CD4-positive, alpha-beta memory T cell (primary cell): Measurements from ENCODE around the gene CFAP54. TPM values are rescaled to one million over a fixed set of nuclear protein-coding genes. Genes with fewer than 3 reads are reported as not detected.

Source experiments
- CTCF ChIA-PET: fragments of 350-600 bp; sonication (Branson Sonifier 250); formaldehyde crosslinking; loops from one replicate; lab custom pipeline; 2021; ENCODE audit warnings: inconsistent platforms; ENCODE audit not compliant: partially characterized antibody; lab: Charles Lee
- POLR2A ChIA-PET: fragments of 350-600 bp; sonication (Branson Sonifier 250); formaldehyde crosslinking; loops from one replicate; lab custom pipeline; 2021; ENCODE audit not compliant: partially characterized antibody; lab: Charles Lee
- DNase-seq, 5 donors: peaks; one replicate each; pipeline versions ENCODE4 v3.0.0 to v3.0.0-alpha.2; 2020 to 2022; ENCODE audit warnings: mixed read lengths in 1 of 5
- H3K27ac ChIP-seq: one replicate; pipeline ENCODE4 v1.7.0; 2013; ENCODE audit warnings: low read depth, low read length
- H3K27me3 ChIP-seq: 2 replicates; pipeline ENCODE4 v1.7.0; 2013; ENCODE audit warnings: mild to moderate bottlenecking, low read length, moderate library complexity; ENCODE audit not compliant: insufficient read depth
- H3K36me3 ChIP-seq: 2 replicates; pipeline ENCODE4 v1.7.0; 2013; ENCODE audit warnings: mild to moderate bottlenecking, low read length, moderate library complexity; ENCODE audit not compliant: insufficient read depth
- H3K4me1 ChIP-seq: 2 replicates; pipeline ENCODE4 v1.7.0; 2013; ENCODE audit warnings: mild to moderate bottlenecking, low read length, moderate library complexity; ENCODE audit not compliant: insufficient read depth
- H3K4me3 ChIP-seq, 2 donors: one replicate each; pipeline ENCODE4 v1.7.0; 2013; ENCODE audit warnings: low read length in 2 of 2, mild to moderate bottlenecking in 1 of 2
- H3K9me3 ChIP-seq, 2 donors: one replicate each; pipeline ENCODE4 v1.7.0; 2013; ENCODE audit warnings: low read length in 2 of 2, control low read depth in 1 of 2; ENCODE audit not compliant: control insufficient read depth in 1 of 2
- H3K27ac Mint-ChIP-seq, 7 donors: one replicate each; pipeline ENCODE4 v1.8.0; 2020 to 2021; ENCODE audit warnings: mixed read lengths in 7 of 7, mild to moderate bottlenecking in 6 of 7, inconsistent platforms in 3 of 7, moderate library complexity in 3 of 7
- H3K27me3 Mint-ChIP-seq, 2 donors: one replicate each; pipeline ENCODE4 v1.8.0; 2020 to 2021; ENCODE audit warnings: mixed read lengths in 2 of 2
- H3K36me3 Mint-ChIP-seq, 2 donors: one replicate each; pipeline ENCODE4 v1.8.0; 2020 to 2021; ENCODE audit warnings: mixed read lengths in 2 of 2, inconsistent platforms in 1 of 2, mild to moderate bottlenecking in 1 of 2
- H3K4me1 Mint-ChIP-seq, 4 donors: one replicate each; pipeline ENCODE4 v1.8.0; 2020 to 2021; ENCODE audit warnings: mixed read lengths in 4 of 4, mild to moderate bottlenecking in 1 of 4
- H3K4me3 Mint-ChIP-seq, 8 donors: one replicate each; pipeline ENCODE4 v1.8.0; 2020 to 2021; ENCODE audit warnings: mixed read lengths in 8 of 8, mild to moderate bottlenecking in 7 of 8, moderate library complexity in 6 of 8, inconsistent platforms in 3 of 8
- H3K9me3 Mint-ChIP-seq, 8 donors: one replicate each; pipeline ENCODE4 v1.8.0; 2020 to 2021; ENCODE audit warnings: mixed read lengths in 8 of 8, mild to moderate bottlenecking in 5 of 8, inconsistent platforms in 3 of 8, moderate library complexity in 1 of 8
- intact Hi-C: fragments of 100-400 bp; cut with micrococcal nuclease; formaldehyde crosslinking; loops from one replicate; pipeline ENCODE4 v1.15.1; 2023
- polyA plus RNA-seq, 2 donors: library from polyadenylated mRNA; unstranded; fragments of 300-500 nt; fragmentation: Illumina TruSeq; gene quantifications; one replicate each; pipeline ENCODE4 v1.2.3, GENCODE V29; 2021
- total RNA-seq, 2 experiments: library from RNA; stranded (reverse); gene quantifications; one replicate each; pipeline ENCODE4 v1.2.3, GENCODE V29; 2021

Gene CFAP54
- total and polyA plus RNA-seq, 4 experiments from 2014 or later, result 0.37 to 1.1 (median 0.69) TPM

DNA sequence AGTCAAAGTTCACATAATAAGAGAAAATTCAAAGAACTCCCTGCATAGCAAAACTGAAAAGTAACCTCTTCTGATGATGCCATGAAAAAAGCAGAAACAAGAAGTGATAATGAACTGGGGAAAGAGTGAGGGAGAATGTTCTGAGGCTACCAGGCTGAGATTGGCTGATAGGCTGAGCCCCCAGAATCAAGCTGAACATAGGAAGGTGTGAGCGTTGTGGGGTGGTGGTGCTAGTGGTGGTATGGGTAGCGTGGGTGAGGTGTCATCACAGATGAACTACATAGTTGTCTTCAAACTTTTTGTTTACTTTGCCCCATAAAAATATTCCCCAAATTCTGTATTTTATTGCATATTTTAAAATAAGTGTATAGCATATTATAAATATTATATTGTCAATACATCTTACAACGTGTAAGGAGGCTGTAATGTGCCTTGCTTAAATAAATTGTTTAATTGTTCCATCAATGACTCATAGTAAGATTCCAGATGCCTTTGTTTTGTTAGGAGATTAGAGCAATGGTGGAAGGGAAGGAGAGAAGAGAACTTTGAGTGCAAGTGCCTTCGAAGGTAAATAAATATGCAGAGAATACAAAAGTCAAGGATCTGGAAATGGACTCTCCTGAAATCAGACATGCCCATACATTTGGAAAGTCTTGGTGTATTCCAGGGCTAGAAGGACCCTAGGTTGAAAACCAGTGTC lies 15.8 kb upstream of the CFAP54 start:
- CTCF ChIA-PET, result interaction anchor here (1.0 kb wide), 1 partner anchor 44 kb away, joined by 4 read pairs; no protein-coding TSS in a partner anchor
- Histone ChIP-seq H3K36me3 (no peaks in the 10 kb centered on the region), H3K27ac (no peak overlapping the region), H3K4me3 (no peak overlapping the region), H3K27me3 (no peaks in the 10 kb centered on the region), H3K9me3 (no peaks in the 10 kb centered on the region), H3K4me1 (no peaks in the 10 kb centered on the region)
- no peak overlapping the region for H3K4me3 Mint-ChIP-seq
- intact Hi-C loops, result no loop called here
- POLR2A ChIA-PET, result no interaction called here
- no peak for DNase-seq
- peaks cover 2 to 5% of the 10 kb centered on the region in 2 donors for H3K36me3 Mint-ChIP-seq
- peaks cover 0 to 2% of the 10 kb centered on the region in 2 donors for H3K27me3 Mint-ChIP-seq
- peaks cover 0 to 4% (median under 1%) of the 10 kb centered on the region in 4 donors for H3K4me1 Mint-ChIP-seq
- peaks cover 0 to 18% (median 6%) of the 10 kb centered on the region in 8 donors for H3K9me3 Mint-ChIP-seq
- H3K27ac Mint-ChIP-seq, result peak overlapping the region in 1 of 7 donors; percentile 85

GRCh38 chr12:96474206-96474605 lies 15.2 kb upstream of the CFAP54 start:
- Histone ChIP-seq H3K36me3 (no peaks in the 10 kb centered on the region), H3K27ac (no peak overlapping the region), H3K4me1 (no peaks in the 10 kb centered on the region), H3K9me3 (no peaks in the 10 kb centered on the region), H3K27me3 (no peaks in the 10 kb centered on the region), H3K4me3 (no peak overlapping the region)
- DNase-seq, result no peak
- Mint-ChIP-seq H3K27ac (peak overlapping the region in 1 of 7 donors; percentile 48), H3K36me3 (peaks cover 2 to 5% of the 10 kb centered on the region in 2 donors), H3K9me3 (peaks cover 0 to 18% (median 6%) of the 10 kb centered on the region in 8 donors), H3K4me3 (no peak overlapping the region), H3K27me3 (peaks cover 0 to 2% of the 10 kb centered on the region in 2 donors), H3K4me1 (peaks cover 0 to 4% (median under 1%) of the 10 kb centered on the region in 4 donors)
- CTCF ChIA-PET, result no interaction called here
- POLR2A ChIA-PET, result no interaction called here
- intact Hi-C loops, result no loop called here

DNA sequence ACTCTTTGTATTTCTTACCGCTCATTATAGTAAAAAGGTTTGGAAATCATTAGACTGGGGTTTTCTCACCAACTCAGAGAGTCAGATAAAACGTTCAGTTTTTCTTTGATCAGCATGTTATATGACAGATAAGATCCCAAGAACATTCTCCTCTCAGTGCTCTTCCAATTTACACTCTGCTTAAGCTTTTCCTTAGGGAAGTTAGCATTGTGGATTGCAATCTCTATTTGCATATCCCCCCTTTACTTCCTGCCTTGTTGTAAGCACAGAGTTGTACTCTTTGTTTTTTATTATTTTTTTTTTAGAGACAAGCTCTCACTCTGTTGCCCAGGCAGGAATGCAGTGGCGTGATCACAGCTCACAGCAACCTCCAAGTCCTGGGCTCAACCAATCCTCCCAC lies 11.4 kb upstream of the CFAP54 start:
- Mint-ChIP-seq H3K27ac (no peak overlapping the region), H3K27me3 (no peaks in the 10 kb centered on the region), H3K9me3 (peaks cover 0 to 3% (median 0%) of the 10 kb centered on the region in 8 donors), H3K4me3 (no peak overlapping the region), H3K36me3 (no peaks in the 10 kb centered on the region), H3K4me1 (peaks cover 0 to 4% (median under 1%) of the 10 kb centered on the region in 4 donors)
- DNase-seq, result no peak
- ChIA-PET CTCF (no interaction called here), POLR2A (no interaction called here)
- no peaks in the 10 kb centered on the region for H3K4me1 ChIP-seq
- H3K9me3 ChIP-seq, result no peaks in the 10 kb centered on the region
- H3K27ac ChIP-seq, result no peak overlapping the region
- H3K4me3 ChIP-seq, result no peak overlapping the region
- no peaks in the 10 kb centered on the region for H3K36me3 ChIP-seq
- no peaks in the 10 kb centered on the region for H3K27me3 ChIP-seq
- intact Hi-C loops, result no loop called here

- Histone ChIP-seq H3K9me3 (no peaks in the 10 kb centered on the region), H3K27me3 (no peaks in the 10 kb centered on the region), H3K36me3 (no peaks in the 10 kb centered on the region), H3K27ac (no peak overlapping the region), H3K4me3 (no peak overlapping the region), H3K4me1 (peaks cover 11% of the 10 kb centered on the region)
- CTCF ChIA-PET, result interaction anchor here (1.2 to 1.3 kb wide), 2 partner anchors 34 to 35 kb away, joined by 3 read pairs; no protein-coding TSS in a partner anchor
- peaks cover 10 to 21% (median 12%) of the 10 kb centered on the region in 4 donors for H3K4me1 Mint-ChIP-seq
- intact Hi-C loops, result no loop called here
- no peaks in the 10 kb centered on the region for H3K36me3 Mint-ChIP-seq
- H3K27me3 Mint-ChIP-seq, result no peaks in the 10 kb centered on the region
- H3K9me3 Mint-ChIP-seq, result peaks cover 0 to 3% (median 0%) of the 10 kb centered on the region in 8 donors
- DNase-seq, result no peak
- H3K4me3 Mint-ChIP-seq, result no peak overlapping the region
- H3K27ac Mint-ChIP-seq, result no peak overlapping the region
- POLR2A ChIA-PET, result no interaction called here
Observed at GRCh38 chr12:96482086-96482485, 7.3 kb upstream of the CFAP54 start.

DNA sequence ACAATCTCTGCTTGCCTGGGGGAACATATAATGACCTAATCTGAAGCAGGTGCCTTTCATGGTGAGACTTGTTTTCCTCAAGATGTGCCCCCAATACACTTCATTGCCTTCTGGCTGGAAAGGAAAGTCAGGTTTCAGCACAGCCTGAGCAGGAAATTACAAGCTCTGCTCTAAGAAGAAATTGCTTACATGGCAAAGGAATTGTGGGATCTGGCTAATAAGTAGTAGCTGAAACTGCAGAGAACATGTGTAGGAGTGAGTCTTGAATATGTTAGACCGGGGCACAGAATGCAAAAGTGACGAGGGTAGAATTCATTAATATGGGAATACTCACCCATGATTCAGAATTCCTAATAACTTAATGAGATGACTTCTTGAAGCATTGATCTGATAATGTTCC lies 6.3 kb upstream of the CFAP54 start:
- Histone ChIP-seq H3K27me3 (no peaks in the 10 kb centered on the region), H3K4me1 (peaks cover 11% of the 10 kb centered on the region), H3K27ac (no peak overlapping the region), H3K9me3 (no peaks in the 10 kb centered on the region), H3K4me3 (no peak overlapping the region), H3K36me3 (no peaks in the 10 kb centered on the region)
- DNase-seq, result no peak
- intact Hi-C loops, result no loop called here
- peaks cover 0 to 3% (median 0%) of the 10 kb centered on the region in 8 donors for H3K9me3 Mint-ChIP-seq
- H3K27me3 Mint-ChIP-seq, result no peaks in the 10 kb centered on the region
- no peak overlapping the region for H3K4me3 Mint-ChIP-seq
- peaks cover 15 to 21% (median 18%) of the 10 kb centered on the region in 4 donors for H3K4me1 Mint-ChIP-seq
- POLR2A ChIA-PET, result no interaction called here
- peak overlapping the region in 4 of 7 donors; percentile 25 to 54 (median 32) for H3K27ac Mint-ChIP-seq
- H3K36me3 Mint-ChIP-seq, result no peaks in the 10 kb centered on the region
- CTCF ChIA-PET, result interaction anchor here (1.2 to 1.3 kb wide), 2 partner anchors 33 to 34 kb away, joined by 3 read pairs; no protein-coding TSS in a partner anchor

DNA sequence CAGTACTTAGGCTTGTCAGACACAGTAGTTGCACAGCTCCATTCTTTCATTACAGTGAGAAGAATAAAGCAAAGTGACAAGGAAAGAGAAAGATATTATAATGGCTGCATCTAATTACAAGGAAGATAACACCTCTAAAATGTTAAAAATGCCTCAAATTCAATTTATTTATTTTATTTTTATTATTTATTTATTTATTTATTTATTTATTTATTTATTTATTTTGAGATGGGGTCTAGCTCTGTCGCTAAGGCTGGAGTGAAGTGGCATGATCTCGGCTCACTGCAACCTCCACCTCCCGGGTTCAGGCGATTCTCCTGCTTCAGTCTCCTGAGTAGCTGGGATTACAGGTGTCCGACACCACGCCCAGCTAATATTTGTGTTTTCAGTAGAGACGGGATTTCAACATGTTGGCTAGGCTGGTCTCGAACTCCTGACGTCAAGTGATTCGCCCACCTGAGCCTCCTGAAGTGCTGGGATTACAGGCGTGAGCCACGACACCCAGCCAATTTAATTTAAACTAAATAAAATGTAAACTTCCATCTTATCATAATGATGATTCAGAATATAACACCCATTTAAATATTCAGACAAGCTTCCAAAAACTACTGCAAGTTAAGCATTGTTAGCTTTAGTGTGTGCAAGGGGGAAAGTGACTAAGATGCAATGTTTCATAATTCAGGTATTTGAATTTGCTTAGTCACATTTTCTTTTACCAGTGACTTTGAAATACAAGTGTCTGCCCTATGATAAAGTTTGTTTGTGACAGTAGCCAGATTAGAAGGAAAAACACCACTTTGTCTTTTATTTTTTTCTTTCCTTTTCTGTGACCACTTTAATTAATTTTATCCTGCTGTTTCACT lies 2.4 kb upstream of the CFAP54 start:
- Histone ChIP-seq H3K27me3 (no peaks in the 10 kb centered on the region), H3K36me3 (no peaks in the 10 kb centered on the region), H3K4me3 (no peak overlapping the region), H3K27ac (no peak overlapping the region), H3K9me3 (no peaks in the 10 kb centered on the region), H3K4me1 (peaks cover 22% of the 10 kb centered on the region)
- Mint-ChIP-seq H3K4me3 (no peak overlapping the region), H3K36me3 (peaks cover 0 to 2% of the 10 kb centered on the region in 2 donors), H3K9me3 (peaks cover 0 to 3% (median 0%) of the 10 kb centered on the region in 8 donors), H3K4me1 (peaks cover 19 to 35% (median 27%) of the 10 kb centered on the region in 4 donors), H3K27ac (peak overlapping the region in 6 of 7 donors; percentile 3 to 77 (median 62)), H3K27me3 (no peaks in the 10 kb centered on the region)
- ChIA-PET POLR2A (interaction anchor here (0.8 kb wide), 1 partner anchor 14 kb away, joined by 3 read pairs; no protein-coding TSS in a partner anchor), CTCF (interaction anchor here (1.1 to 10.4 kb wide), 5 partner anchors 9 to 272 kb away, joined by 3 to 180 read pairs (median 10); partner anchors contain the start of gene CDK17)
- intact Hi-C loops, result loop anchor here (5.0 kb wide), 2 partner anchors 55 to 290 kb away; no protein-coding TSS in a partner anchor
- no peak for DNase-seq
